CD14-positive monocyte (primary cell): ENCODE data around the gene SNCAIP. TPM values are rescaled to one million over a fixed set of nuclear protein-coding genes. Genes with fewer than 3 reads are reported as not detected.

ENCODE experiments used
- DNase-seq, 3 donors: peaks; one replicate each; pipeline ENCODE4 v3.0.0-alpha.2; 2011 to 2022
- H2AFZ ChIP-seq: 2 replicates; pipeline ENCODE4 v1.6.0; 2012; ENCODE audit warnings: mild to moderate bottlenecking, low read depth, low read length, inconsistent platforms; ENCODE audit not compliant: insufficient read depth, poor library complexity, severe bottlenecking
- H3K27ac ChIP-seq, 2 donors: 1 replicate in 1 of 2; 2 replicates in 1 of 2; pipeline ENCODE4 v1.5.1; 2012 to 2013; ENCODE audit warnings: low read length in 2 of 2, control low read depth in 1 of 2, inconsistent platforms in 1 of 2, low read depth in 1 of 2, mild to moderate bottlenecking in 1 of 2
- H3K27me3 ChIP-seq, 2 donors: one replicate each; pipeline versions ENCODE4 v1.6.0 to v1.6.1; 2011 to 2013; ENCODE audit warnings: low read length in 2 of 2; ENCODE audit not compliant: control insufficient read depth in 2 of 2, insufficient read depth in 2 of 2
- H3K36me3 ChIP-seq, 2 donors: replicated peaks in 1 of 2; 1 replicate in 1 of 2; 2 replicates in 1 of 2; pipeline versions ENCODE4 v1.5.1 to v1.6.1; 2012 to 2013; ENCODE audit warnings: low read length in 2 of 2, control low read depth in 1 of 2, inconsistent platforms in 1 of 2, mild to moderate bottlenecking in 1 of 2; ENCODE audit not compliant: insufficient read depth in 2 of 2, control insufficient read depth in 1 of 2
- H3K4me1 ChIP-seq, 2 donors: 1 replicate in 1 of 2; 2 replicates in 1 of 2; pipeline versions ENCODE4 v1.5.1 to v1.6.1; 2012 to 2013; ENCODE audit warnings: low read length in 2 of 2, control low read depth in 1 of 2, inconsistent platforms in 1 of 2, mild to moderate bottlenecking in 1 of 2, moderate library complexity in 1 of 2; ENCODE audit not compliant: insufficient read depth in 2 of 2, control insufficient read depth in 1 of 2
- H3K4me2 ChIP-seq: replicated peaks from 2 replicates; pipeline ENCODE3; 2012; ENCODE audit warnings: low read length, moderate library complexity, mild to moderate bottlenecking; ENCODE audit not compliant: poor library complexity, severe bottlenecking; ENCODE audit errors: extremely low read depth
- H3K4me3 ChIP-seq, 3 experiments: fragments of 200-600 bp in 1 of 3; sonication (generic) in 1 of 3; replicated peaks in 1 of 3; 1 replicate in 2 of 3; 2 replicates in 1 of 3; pipeline ENCODE4 v1.5.1; 2011 to 2013; ENCODE audit warnings: low read length in 3 of 3, mild to moderate bottlenecking in 3 of 3, control low read depth in 2 of 3, low read depth in 2 of 3, inconsistent platforms in 1 of 3, moderate library complexity in 1 of 3
- H3K79me2 ChIP-seq: 2 replicates; pipeline ENCODE4 v1.6.0; 2012; ENCODE audit warnings: mild to moderate bottlenecking, control low read depth, inconsistent platforms, low read length, moderate library complexity; ENCODE audit not compliant: insufficient read depth
- H3K9ac ChIP-seq: 2 replicates; pipeline ENCODE4 v1.6.0; 2017; ENCODE audit warnings: low read length, mild to moderate bottlenecking; ENCODE audit not compliant: insufficient read depth, poor library complexity, severe bottlenecking
- H3K9me3 ChIP-seq, 2 donors: replicated peaks in 1 of 2; 1 replicate in 1 of 2; 2 replicates in 1 of 2; pipeline versions ENCODE4 v1.5.1 to v1.6.1; 2012 to 2013; ENCODE audit warnings: low read length in 2 of 2, control low read depth in 1 of 2; ENCODE audit not compliant: control insufficient read depth in 1 of 2, insufficient read depth in 1 of 2
- H4K20me1 ChIP-seq: 2 replicates; pipeline ENCODE4 v1.6.0; 2012; ENCODE audit warnings: mild to moderate bottlenecking, low read length, control low read depth, moderate library complexity; ENCODE audit not compliant: insufficient read depth
- H3K27ac Mint-ChIP-seq, 7 donors: one replicate each; pipeline ENCODE4 v1.8.0; 2020; ENCODE audit warnings: mild to moderate bottlenecking in 7 of 7, mixed read lengths in 7 of 7, moderate library complexity in 6 of 7, inconsistent platforms in 2 of 7
- H3K27me3 Mint-ChIP-seq, 3 donors: one replicate each; pipeline ENCODE4 v1.8.0; 2021 to 2022; ENCODE audit warnings: low read depth in 3 of 3, mild to moderate bottlenecking in 3 of 3, mixed read lengths in 3 of 3, moderate library complexity in 3 of 3, inconsistent platforms in 1 of 3
- H3K36me3 Mint-ChIP-seq, 2 donors: one replicate each; pipeline ENCODE4 v1.8.0; 2020; ENCODE audit warnings: mixed read lengths in 2 of 2, inconsistent platforms in 1 of 2, mild to moderate bottlenecking in 1 of 2
- H3K4me1 Mint-ChIP-seq: one replicate; pipeline ENCODE4 v1.8.0; 2020; ENCODE audit warnings: mild to moderate bottlenecking, mixed read lengths
- H3K4me3 Mint-ChIP-seq, 2 donors: one replicate each; pipeline ENCODE4 v1.8.0; 2020; ENCODE audit warnings: mild to moderate bottlenecking in 2 of 2, mixed read lengths in 2 of 2, moderate library complexity in 1 of 2
- H3K9me3 Mint-ChIP-seq, 7 donors: one replicate each; pipeline ENCODE4 v1.8.0; 2020 to 2022; ENCODE audit warnings: mixed read lengths in 7 of 7, mild to moderate bottlenecking in 6 of 7, moderate library complexity in 6 of 7, inconsistent platforms in 2 of 7
- CTCF ChIP-seq: fragments of 200-600 bp; IDR thresholded peaks from one replicate; pipeline ENCODE4 v1.8.0; 2022; ENCODE audit warnings: antibody characterized with exemption, mild to moderate bottlenecking
- WGBS: methylation state at CpG from one replicate; pipeline ENCODE4 v1.1.5; 2013; ENCODE audit warnings: missing lambda C conversion rate; ENCODE audit not compliant: insufficient coverage; 5-methylcytosine and 5-hydroxymethylcytosine counted together
- intact Hi-C, 2 donors: fragments of 100-400 bp; cut with micrococcal nuclease; formaldehyde crosslinking; loops; one replicate each; pipeline versions ENCODE4 v1.15.0 to v1.15.1; 2023
- polyA plus RNA-seq, 3 donors: library from polyadenylated mRNA; depleted of rRNA in 1 of 3; unstranded in 2 of 3; stranded (reverse) in 1 of 3; fragments of 300-500 nt in 2 of 3; fragments of >200 nt in 1 of 3; fragmentation: Illumina TruSeq in 2 of 3; gene quantifications; 1 replicate in 2 of 3; 2 replicates in 1 of 3; pipeline ENCODE4 v1.2.3, GENCODE V29; 2012 to 2021

The SNCAIP gene
- polyA plus RNA-seq, 3 donors = not detected

GRCh38 chr5:122420091-122420490 is 108.1 kb downstream of the SNCAIP start:
- Mint-ChIP-seq H3K27me3 (peaks cover 2 to 4% (median 4%) of the 10 kb centered on the region in 3 donors), H3K9me3 (no peaks in the 10 kb centered on the region), H3K36me3 (no peaks in the 10 kb centered on the region), H3K4me3 (no peak overlapping the region), H3K4me1 (no peaks in the 10 kb centered on the region), H3K27ac (no peak overlapping the region)
- intact Hi-C loops = no loop called here
- no peaks in the 10 kb centered on the region for H3K36me3 ChIP-seq
- no peak for TF ChIP-seq CTCF
- no peaks in the 10 kb centered on the region for H3K27me3 ChIP-seq
- H4K20me1 ChIP-seq = no peaks in the 10 kb centered on the region
- H3K9me3 ChIP-seq = no peaks in the 10 kb centered on the region
- no peak overlapping the region for H3K4me2 ChIP-seq
- no peak overlapping the region for H2AFZ ChIP-seq
- DNase-seq = no peak
- H3K9ac ChIP-seq = no peak overlapping the region
- no peaks in the 10 kb centered on the region for H3K79me2 ChIP-seq
- H3K4me3 ChIP-seq = no peak overlapping the region
- WGBS = no CpG with 5 or more reads among the region's 6 CpGs
- H3K4me1 ChIP-seq = no peaks in the 10 kb centered on the region
- H3K27ac ChIP-seq = no peak overlapping the region

- H3K27ac Mint-ChIP-seq = no peak overlapping the region
- H3K27ac ChIP-seq = no peak overlapping the region
- no peak overlapping the region for H2AFZ ChIP-seq
- no CpG with 5 or more reads among the region's 3 CpGs for WGBS
- no peaks in the 10 kb centered on the region for H3K36me3 ChIP-seq
- H3K4me1 Mint-ChIP-seq = no peaks in the 10 kb centered on the region
- H3K4me2 ChIP-seq = no peak overlapping the region
- TF ChIP-seq CTCF = no peak
- DNase-seq = no peak
- H3K9me3 Mint-ChIP-seq = peaks cover 0 to 2% (median 0%) of the 10 kb centered on the region in 7 donors
- no peaks in the 10 kb centered on the region for H3K27me3 ChIP-seq
- no peaks in the 10 kb centered on the region for H3K4me1 ChIP-seq
- H4K20me1 ChIP-seq = no peaks in the 10 kb centered on the region
- no peak overlapping the region for H3K4me3 ChIP-seq
- H3K36me3 Mint-ChIP-seq = no peaks in the 10 kb centered on the region
- H3K4me3 Mint-ChIP-seq = no peak overlapping the region
- intact Hi-C loops = no loop called here
- no peaks in the 10 kb centered on the region for H3K9me3 ChIP-seq
- no peak overlapping the region for H3K9ac ChIP-seq
- peaks cover 2 to 4% (median 3%) of the 10 kb centered on the region in 3 donors for H3K27me3 Mint-ChIP-seq
- no peaks in the 10 kb centered on the region for H3K79me2 ChIP-seq
Measured at GRCh38 chr5:122420537-122421236, 108.7 kb downstream of the SNCAIP start.
